IMR-90 (cell line): Measurements from ENCODE around the gene LATS1. TPM values are rescaled to one million over a fixed set of nuclear protein-coding genes. Genes with fewer than 3 reads are reported as not detected.

Experiments
- ATAC-seq: fragments of 200-7000 bp; cut with Tn5 transposase; 2 replicates; pipeline ENCODE4 v1.9.1; 2020; ENCODE audit warnings: low read depth, mild to moderate bottlenecking, moderate library complexity
- BruUV-seq: library from RNA; stranded (reverse); fragments of 400-500 nt; replicated peaks from 2 replicates; lab custom pipeline; 2021; lab: Mats Ljungman, UMichigan
- CTCF ChIA-PET: fragments of 300-600 bp; formaldehyde crosslinking; extraction: SDS; loops from one replicate; lab custom pipeline; 2021; ENCODE audit warnings: antibody characterized with exemption; lab: Yijun Ruan, JAX
- POLR2A ChIA-PET: fragments of 300-600 bp; sonication (Branson Sonifier 250); formaldehyde crosslinking; loops from one replicate; lab custom pipeline; 2022; ENCODE audit warnings: antibody characterized with exemption; ENCODE audit not compliant: unreplicated experiment; lab: Charles Lee
- DNase-seq: peaks from one replicate; pipeline ENCODE4 v3.0.0; 2013
- H2AFZ ChIP-seq: replicated peaks from 2 replicates; pipeline ENCODE3; 2013; ENCODE audit warnings: low read length, mild to moderate bottlenecking; ENCODE audit not compliant: poor library complexity
- H2AK5ac ChIP-seq: 2 replicates; pipeline ENCODE4 v1.6.1; 2013; ENCODE audit warnings: low read depth, low read length, inconsistent platforms
- H2AK9ac ChIP-seq: replicated peaks from 2 replicates; pipeline ENCODE3; 2013; ENCODE audit warnings: mild to moderate bottlenecking, low read depth, low read length, moderate library complexity; ENCODE audit not compliant: poor library complexity
- H2BK120ac ChIP-seq: 2 replicates; pipeline ENCODE4 v1.6.1; 2013; ENCODE audit warnings: low read depth, low read length, inconsistent platforms
- H2BK15ac ChIP-seq: 3 replicates; pipeline ENCODE4 v1.6.1; 2013; ENCODE audit warnings: low read depth, low read length, inconsistent platforms
- H2BK20ac ChIP-seq: 2 replicates; pipeline ENCODE4 v1.6.1; 2013; ENCODE audit warnings: low read depth, mild to moderate bottlenecking, inconsistent platforms, low read length, moderate library complexity
- H2BK5ac ChIP-seq: 2 replicates; pipeline ENCODE4 v1.6.1; 2013; ENCODE audit warnings: mild to moderate bottlenecking, low read depth, low read length, inconsistent platforms; ENCODE audit not compliant: poor library complexity, severe bottlenecking
- H3K14ac ChIP-seq: replicated peaks from 2 replicates; pipeline ENCODE4 v1.6.1; 2013; ENCODE audit warnings: low read depth, low read length, inconsistent platforms
- H3K18ac ChIP-seq: 2 replicates; pipeline ENCODE4 v1.6.1; 2013; ENCODE audit warnings: low read depth, low read length, control low read depth
- H3K23ac ChIP-seq: 2 replicates; pipeline ENCODE4 v1.6.1; 2013; ENCODE audit warnings: low read depth, low read length, inconsistent platforms
- H3K27ac ChIP-seq: 2 replicates; pipeline ENCODE4 v1.5.1; 2013; ENCODE audit warnings: mild to moderate bottlenecking, control low read depth, low read length; ENCODE audit not compliant: insufficient read depth
- H3K27me3 ChIP-seq: 2 replicates; pipeline ENCODE4 v1.6.1; 2013; ENCODE audit warnings: low read length; ENCODE audit not compliant: control insufficient read depth, insufficient read depth
- H3K36me3 ChIP-seq: 2 replicates; pipeline ENCODE4 v1.6.1; 2013; ENCODE audit warnings: low read length, mixed read lengths; ENCODE audit not compliant: control insufficient read depth, insufficient read depth
- H3K4ac ChIP-seq: 2 replicates; pipeline ENCODE4 v1.6.1; 2013; ENCODE audit warnings: low read depth, low read length, inconsistent platforms
- H3K4me1 ChIP-seq: 2 replicates; pipeline ENCODE4 v1.6.1; 2013; ENCODE audit warnings: low read length, mixed read lengths; ENCODE audit not compliant: control insufficient read depth, insufficient read depth
- H3K4me2 ChIP-seq: 2 replicates; pipeline ENCODE4 v1.6.1; 2013; ENCODE audit warnings: low read depth, mild to moderate bottlenecking, control low read depth, low read length, moderate library complexity
- H3K4me3 ChIP-seq: 2 replicates; pipeline ENCODE4 v1.5.1; 2013; ENCODE audit warnings: low read depth, mild to moderate bottlenecking, control low read depth, low read length, moderate library complexity; ENCODE audit not compliant: insufficient read depth
- H3K56ac ChIP-seq: 2 replicates; pipeline ENCODE4 v1.6.1; 2013; ENCODE audit warnings: low read length, inconsistent platforms; ENCODE audit not compliant: insufficient read depth; ENCODE audit errors: extremely low read depth
- H3K79me1 ChIP-seq, 2 experiments: 2 replicates each; pipeline ENCODE4 v1.6.1; 2013; ENCODE audit warnings: low read length in 2 of 2, inconsistent platforms in 1 of 2, low read depth in 1 of 2
- H3K9ac ChIP-seq: 2 replicates; pipeline ENCODE4 v1.6.1; 2013; ENCODE audit warnings: low read depth, low read length, control low read depth
- H3K9me1 ChIP-seq: 2 replicates; pipeline ENCODE4 v1.6.1; 2013; ENCODE audit warnings: low read length, inconsistent platforms; ENCODE audit not compliant: insufficient read depth
- H3K9me3 ChIP-seq: 2 replicates; pipeline ENCODE4 v1.6.1; 2013; ENCODE audit warnings: low read length; ENCODE audit not compliant: control insufficient read depth, insufficient read depth
- H4K20me1 ChIP-seq: 2 replicates; pipeline ENCODE4 v1.6.1; 2013; ENCODE audit warnings: low read length, inconsistent platforms; ENCODE audit not compliant: insufficient read depth
- H4K5ac ChIP-seq: 2 replicates; pipeline ENCODE4 v1.6.1; 2013; ENCODE audit warnings: mild to moderate bottlenecking, low read depth, low read length, control low read depth
- H4K8ac ChIP-seq, 2 experiments: 2 replicates each; pipeline ENCODE4 v1.6.1; 2013; ENCODE audit warnings: low read depth in 2 of 2, low read length in 2 of 2, control low read depth in 1 of 2, inconsistent platforms in 1 of 2
- H4K91ac ChIP-seq: 2 replicates; pipeline ENCODE4 v1.6.1; 2013; ENCODE audit warnings: low read depth, low read length, inconsistent platforms; ENCODE audit not compliant: insufficient read depth
- CEBPB ChIP-seq: IDR thresholded peaks from 2 replicates; pipeline ENCODE4 v1.6.1; 2012; ENCODE audit warnings: low read depth, low read length, improper control_type of control experiment
- CTCF ChIP-seq: conservative IDR thresholded peaks from 2 replicates; pipeline ENCODE4 v1.5.1; 2012; ENCODE audit warnings: mild to moderate bottlenecking, low read depth, low read length, improper control_type of control experiment
- FOS ChIP-seq: fragments of 150-350 bp; IDR thresholded peaks from 2 replicates; pipeline ENCODE4 v1.6.1; 2016; ENCODE audit warnings: low read depth, low read length
- USF2 ChIP-seq: fragments of 150-350 bp; IDR thresholded peaks from 2 replicates; pipeline ENCODE4 v1.6.1; 2017; ENCODE audit warnings: mild to moderate bottlenecking, antibody characterized with exemption, low read length, low read depth
- dilution Hi-C: fragments of 300-500 bp; cut with HindIII; formaldehyde crosslinking; loops from one replicate; pipeline ENCODE4 v1.14.3; 2018; ENCODE audit warnings: low sequenced_read_pairs; ENCODE audit not compliant: unreplicated experiment
- in situ Hi-C: fragments of 300-500 bp; cut with MboI; formaldehyde crosslinking; loops from 3 replicates; pipeline ENCODE4 v1.14.3; 2019; ENCODE audit warnings: low sequenced_read_pairs, inconsistent platforms, mixed read lengths
- intact Hi-C: fragments of 100-400 bp; cut with micrococcal nuclease; formaldehyde crosslinking; loops from 2 replicates; pipeline ENCODE4 v1.10.0; 2022
- polyA plus RNA-seq, 3 experiments: library from polyadenylated mRNA; depleted of rRNA; stranded (reverse); fragments of >200 nt; gene quantifications; 2 replicates each; pipeline ENCODE4 v1.2.3, GENCODE V29; 2012; ENCODE audit warnings: low replicate concordance in 1 of 3
- total RNA-seq: library from RNA; depleted of rRNA; stranded (reverse); fragments of >200 nt; gene quantifications from 2 replicates; pipeline ENCODE4 v1.2.3, GENCODE V29; 2012

Gene LATS1
- total and polyA plus RNA-seq, 2 of the 4 experiments (the other 2 are of a cell fraction), result 7.9 to 20.1 TPM

- no peak overlapping the region for H2AK9ac ChIP-seq
- H2AK5ac ChIP-seq, result no peak overlapping the region
- H3K14ac ChIP-seq, result no peak overlapping the region
- intact Hi-C loops (no loop called here), dilution Hi-C loops (no loop called here), in situ Hi-C loops (no loop called here)
- DNase-seq (no peak), ATAC-seq (no peak)
- H3K9me3 ChIP-seq, result no peaks in the 10 kb centered on the region
- no peak overlapping the region for H2AFZ ChIP-seq
- H3K79me1 ChIP-seq, result peaks cover 20 to 40% of the 10 kb centered on the region in 2 experiments
- H2BK5ac ChIP-seq, result no peak overlapping the region
- ChIA-PET POLR2A (no interaction called here), CTCF (no interaction called here)
- H3K4ac ChIP-seq, result no peak overlapping the region
- no peaks in the 10 kb centered on the region for H3K27me3 ChIP-seq
- no peak overlapping the region for H3K23ac ChIP-seq
- H3K56ac ChIP-seq, result no peak overlapping the region
- H3K9me1 ChIP-seq, result peaks cover 5% of the 10 kb centered on the region
- no peaks in the 10 kb centered on the region for H3K4me1 ChIP-seq
- no peak overlapping the region for H3K18ac ChIP-seq
- no peak overlapping the region for H4K5ac ChIP-seq
- no peak overlapping the region for H3K4me3 ChIP-seq
- H2BK120ac ChIP-seq, result no peak overlapping the region
- H2BK20ac ChIP-seq, result no peak overlapping the region
- H4K8ac ChIP-seq, result no peak overlapping the region
- TF ChIP-seq CTCF (no peak), USF2 (no peak), CEBPB (no peak), FOS (no peak)
- no peak overlapping the region for H3K4me2 ChIP-seq
- no peak overlapping the region for H2BK15ac ChIP-seq
- H4K91ac ChIP-seq, result no peak overlapping the region
- no peak overlapping the region for H3K9ac ChIP-seq
- no peak overlapping the region for H3K27ac ChIP-seq
- BruUV-seq, result no TSS peak
- H3K36me3 ChIP-seq, result peaks cover 28% of the 10 kb centered on the region
- H4K20me1 ChIP-seq, result peaks cover 16% of the 10 kb centered on the region
Measured at GRCh38 chr6:149681209-149681608, 36.7 kb downstream of the LATS1 start.
